ENCODE results near the gene CECR2.

GRCh38 chr22:17390087-17390486 is 20.8 kb downstream of the CECR2 start:
- no peak for TF ChIP-seq KDM1A (IDR thresholded peaks at IDR 0.05; ENCODE audit: borderline replicate concordance, low read length)
- TF ChIP-seq BRCA1 (IDR thresholded peaks at IDR 0.05; ENCODE audit: low read depth, low read length): no peak
